IPS-11a (cell line): ENCODE measurements around the gene PLD3.
"Not testable (repeated sequence)": the region's sequence is repeated elsewhere in the genome, so short reads cannot be mapped to it uniquely, and the experiment has no call there.

Source experiments
- H3K4me3 ChIP-seq: one replicate; pipeline ENCODE4 v1.5.1; 2013; ENCODE audit warnings: low read depth, low read length, control low read depth

The PLD3 gene

GRCh38 chr19:40332669-40333068 lies 15.8 kb upstream of the PLD3 start:
- no peak overlapping the region for H3K4me3 ChIP-seq

DNA sequence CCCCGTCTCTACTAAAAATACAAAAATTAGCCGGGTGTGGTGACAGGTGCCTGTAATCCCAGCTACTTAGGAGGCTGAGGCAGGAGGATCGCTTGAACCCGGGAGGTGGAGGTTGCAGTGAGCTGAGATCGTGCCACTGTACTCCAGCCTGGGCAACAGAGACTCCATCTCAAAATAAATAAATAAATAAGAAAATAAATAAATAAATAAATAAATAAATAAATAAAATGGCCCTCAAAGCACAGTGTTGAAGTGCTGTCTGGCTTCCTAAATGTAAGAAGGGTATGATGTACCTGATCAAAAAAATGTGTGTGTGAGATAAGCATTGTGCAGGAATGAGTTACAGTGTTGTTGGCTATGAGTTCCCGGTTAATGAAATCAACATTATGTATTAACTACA lies 15.4 kb upstream of the PLD3 start:
- not testable (repeated sequence) for H3K4me3 ChIP-seq

- H3K4me3 ChIP-seq, result no peak overlapping the region
Observed at GRCh38 chr19:40335101-40335500, 13.4 kb upstream of the PLD3 start.

DNA sequence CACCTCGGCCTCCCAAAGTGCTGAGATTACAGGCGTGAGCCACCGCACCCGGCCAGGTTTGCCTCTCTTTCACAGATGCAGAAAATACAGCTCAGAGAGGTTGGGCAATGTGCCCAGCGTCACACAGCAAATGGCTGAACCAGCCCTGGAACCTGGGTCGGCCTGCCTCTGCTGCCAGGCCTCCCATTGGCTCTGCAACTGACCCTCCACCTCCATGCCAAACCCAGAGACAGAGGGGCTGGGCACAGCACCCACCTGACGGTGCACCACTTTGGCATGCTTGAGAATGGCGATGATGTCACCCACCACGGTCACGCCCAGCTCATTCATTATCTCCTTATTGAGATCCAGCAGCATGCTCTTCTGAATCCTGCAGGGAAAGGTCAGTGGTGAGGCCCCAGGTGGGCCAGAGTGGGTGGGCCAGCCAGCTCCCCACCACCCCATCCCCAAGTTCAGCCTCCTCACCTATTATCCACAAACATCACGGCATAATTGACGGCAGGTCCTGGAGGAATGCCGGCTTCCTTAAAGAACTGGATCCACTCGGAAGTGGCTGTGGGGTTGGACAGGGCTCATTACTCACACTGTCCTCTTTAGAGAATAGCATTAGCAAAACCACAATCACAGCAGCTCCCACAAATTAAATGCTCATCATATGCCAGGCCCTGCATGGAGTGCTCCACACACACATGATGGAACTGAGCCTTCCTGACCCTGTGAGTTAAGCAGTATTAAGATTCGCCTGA lies 12.5 kb upstream of the PLD3 start:
- no peak overlapping the region for H3K4me3 ChIP-seq

- no peak overlapping the region for H3K4me3 ChIP-seq
Observed at GRCh38 chr19:40336601-40336900, 11.9 kb upstream of the PLD3 start.

- H3K4me3 ChIP-seq, result no peak overlapping the region
Observed at GRCh38 chr19:40337107-40337506, 11.4 kb upstream of the PLD3 start.

DNA sequence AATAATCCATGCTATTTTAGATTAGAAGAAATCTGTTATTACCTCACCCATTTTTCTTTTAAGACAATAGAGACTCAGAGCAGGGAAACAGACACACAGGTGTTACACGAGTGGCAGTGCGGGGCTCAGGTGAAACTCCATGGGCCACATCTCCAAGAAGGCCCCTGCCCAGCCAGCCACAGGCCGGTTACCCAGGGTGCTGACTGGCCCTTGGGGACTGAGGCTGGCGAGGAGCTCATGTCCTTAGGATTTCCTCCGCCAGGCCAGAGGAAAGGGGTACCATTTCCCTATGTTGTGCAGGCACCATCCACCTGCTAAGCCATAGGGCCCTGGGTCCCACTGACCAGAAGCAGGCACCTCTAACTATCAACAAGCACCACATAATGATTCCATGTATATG lies 10.9 kb upstream of the PLD3 start:
- no peak overlapping the region for H3K4me3 ChIP-seq

DNA sequence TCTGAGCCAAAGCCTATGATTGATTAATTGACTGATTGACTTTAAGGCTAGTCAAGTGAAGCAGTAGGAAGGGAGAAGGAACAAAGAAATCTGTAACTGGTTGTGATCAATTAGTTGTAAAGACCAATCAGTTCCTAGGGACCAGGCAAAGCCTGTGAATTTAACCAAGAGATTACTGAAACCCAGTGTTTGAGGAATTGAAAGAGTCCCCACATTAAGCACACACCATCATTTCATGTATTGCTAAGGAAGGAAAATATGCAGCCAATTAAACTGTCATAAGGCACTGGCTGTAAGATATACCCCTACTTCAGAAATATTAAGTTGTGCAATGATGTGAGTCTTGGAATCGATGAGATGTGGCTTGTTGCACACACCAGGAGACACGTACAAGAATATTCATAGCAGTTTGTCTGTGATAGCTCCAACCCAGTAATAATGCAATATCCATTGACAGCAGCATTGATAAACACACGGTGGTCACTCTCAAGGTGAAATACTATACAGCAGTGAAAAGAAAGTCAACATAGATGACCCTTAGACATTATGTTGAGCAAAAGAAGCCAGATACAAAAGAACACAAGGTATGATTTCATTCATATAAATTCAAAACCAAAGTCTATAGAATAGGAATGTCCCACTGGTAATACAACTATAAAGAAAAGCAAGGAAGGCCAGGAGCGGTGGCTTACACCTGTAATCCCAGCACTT lies 9.3 kb upstream of the PLD3 start:
- H3K4me3 ChIP-seq, result no peak overlapping the region

- no peak overlapping the region for H3K4me3 ChIP-seq
Observed at GRCh38 chr19:40341601-40342482, 6.7 kb upstream of the PLD3 start.

DNA sequence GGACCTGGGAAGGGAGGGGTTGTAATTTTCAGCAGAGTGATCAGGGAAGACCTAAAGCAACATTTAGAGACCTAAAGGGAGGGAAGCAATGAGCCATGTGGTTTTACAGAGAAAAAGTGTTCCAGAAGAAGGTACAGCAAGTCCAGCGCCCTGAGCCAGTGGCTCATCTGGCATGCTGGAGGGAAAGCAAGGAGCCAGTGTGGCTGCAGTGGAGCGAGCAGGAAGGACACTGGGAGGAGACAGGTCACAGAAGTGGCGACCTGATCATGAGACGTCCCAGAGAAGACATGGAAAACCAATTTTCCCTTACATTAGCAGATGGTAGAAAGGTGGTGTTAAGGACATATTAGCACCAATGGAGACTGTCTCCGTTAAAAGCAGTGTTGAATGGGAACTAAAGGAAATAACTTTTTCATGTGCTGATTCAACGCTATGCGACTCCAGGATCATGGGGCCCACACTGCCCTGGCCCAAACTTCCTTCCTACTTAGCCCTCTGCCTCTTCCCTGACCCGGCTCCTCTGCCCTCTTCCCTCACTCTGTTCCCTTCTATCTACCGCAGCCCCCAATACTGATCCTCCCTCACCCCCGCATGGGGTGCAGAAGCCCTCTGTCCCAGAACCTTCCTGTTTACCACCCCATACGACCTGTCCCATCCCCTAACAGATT lies 5.7 kb upstream of the PLD3 start:
- H3K4me3 ChIP-seq, result no peak overlapping the region

DNA sequence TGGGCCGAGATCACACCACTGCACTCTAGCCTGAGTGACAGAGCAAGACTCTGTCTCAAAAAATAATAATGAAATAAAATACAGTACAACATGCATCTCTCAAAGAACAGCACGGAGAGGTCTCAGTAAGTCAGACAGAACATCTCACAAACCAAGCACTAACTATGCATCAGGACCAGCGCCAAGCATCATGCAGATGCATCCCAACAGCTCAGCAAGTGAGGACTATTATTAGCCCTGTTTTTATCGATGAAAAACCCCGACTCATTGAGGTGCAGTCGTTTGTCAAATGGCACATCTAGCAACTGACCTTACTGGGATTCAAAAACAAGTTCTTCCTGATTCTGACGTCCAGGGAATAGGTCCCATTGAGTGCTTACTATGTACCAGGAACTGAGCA lies 4.1 kb upstream of the PLD3 start:
- no peak overlapping the region for H3K4me3 ChIP-seq

- peak overlapping the region; percentile 94 for H3K4me3 ChIP-seq
Observed at GRCh38 chr19:40348961-40349507, 539 bp downstream of the PLD3 start.

- H3K4me3 ChIP-seq, result no peak overlapping the region
Observed at GRCh38 chr19:40355975-40356680, 7.6 kb downstream of the PLD3 start.

DNA sequence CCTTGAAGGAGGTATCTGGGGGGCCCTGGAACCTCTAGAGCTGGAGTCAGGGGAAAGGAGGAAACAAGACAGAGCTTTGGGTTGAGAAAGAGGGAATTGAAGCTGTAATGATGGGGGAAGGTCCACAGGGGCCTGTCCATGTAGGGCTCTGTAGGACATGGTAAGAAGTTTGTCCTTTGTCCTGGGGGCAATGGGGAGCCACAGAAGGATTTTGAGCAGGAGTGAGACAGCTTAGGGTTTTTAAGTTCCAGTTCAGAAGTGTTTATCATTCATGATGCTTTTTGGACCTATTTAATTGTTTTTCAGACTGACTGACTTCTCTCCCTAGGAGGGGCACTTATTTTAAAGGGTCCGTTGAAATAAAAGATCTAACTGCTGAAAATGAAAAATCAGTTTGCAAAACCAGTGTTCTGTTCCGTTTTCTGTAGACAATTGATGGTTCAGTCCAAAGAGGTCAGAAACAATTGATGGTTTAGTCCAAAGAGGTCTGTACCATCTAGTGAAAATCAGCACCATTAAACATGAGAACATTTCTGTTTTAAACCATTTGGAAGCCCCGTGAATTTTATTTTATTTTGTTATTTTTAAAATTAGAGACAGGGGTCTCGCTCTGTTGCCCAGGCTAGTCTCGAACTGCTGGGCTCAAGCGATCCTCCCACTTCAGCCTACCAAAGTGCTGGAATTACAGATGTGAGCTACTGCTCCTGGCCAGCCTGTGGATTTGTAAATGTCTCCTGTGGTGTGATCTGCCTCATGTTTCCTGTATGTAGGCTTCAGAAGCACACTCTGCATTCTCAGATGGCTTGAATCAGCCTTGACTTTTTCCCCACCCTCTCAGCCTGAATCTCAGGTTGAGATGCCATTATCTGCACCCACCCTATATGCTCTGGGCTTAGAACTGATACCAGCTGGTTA lies 8.4 kb downstream of the PLD3 start:
- no peak overlapping the region for H3K4me3 ChIP-seq

DNA sequence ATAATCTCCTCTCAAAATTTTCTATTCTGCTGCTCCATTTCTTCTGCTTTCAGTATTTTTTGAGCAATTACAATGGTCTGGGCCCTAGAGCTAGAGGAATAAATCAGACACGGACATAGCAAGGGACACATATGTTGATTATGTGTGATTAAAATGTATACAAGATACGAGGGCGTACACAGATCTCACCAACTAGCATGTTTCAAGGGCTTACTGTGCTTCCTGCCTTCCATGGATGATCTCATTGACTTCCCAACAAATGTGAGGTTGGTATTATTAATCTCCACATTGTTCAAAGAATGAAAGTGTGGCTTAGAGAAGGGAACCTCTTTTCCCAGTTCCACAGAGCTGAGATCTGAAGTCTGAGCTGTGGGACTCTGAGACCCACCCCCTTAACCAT lies 9.1 kb downstream of the PLD3 start:
- no peak overlapping the region for H3K4me3 ChIP-seq

GRCh38 chr19:40358773-40359172 lies 10.3 kb downstream of the PLD3 start:
- no peak overlapping the region for H3K4me3 ChIP-seq

GRCh38 chr19:40360020-40360707 lies 11.7 kb downstream of the PLD3 start:
- no peak overlapping the region for H3K4me3 ChIP-seq

DNA sequence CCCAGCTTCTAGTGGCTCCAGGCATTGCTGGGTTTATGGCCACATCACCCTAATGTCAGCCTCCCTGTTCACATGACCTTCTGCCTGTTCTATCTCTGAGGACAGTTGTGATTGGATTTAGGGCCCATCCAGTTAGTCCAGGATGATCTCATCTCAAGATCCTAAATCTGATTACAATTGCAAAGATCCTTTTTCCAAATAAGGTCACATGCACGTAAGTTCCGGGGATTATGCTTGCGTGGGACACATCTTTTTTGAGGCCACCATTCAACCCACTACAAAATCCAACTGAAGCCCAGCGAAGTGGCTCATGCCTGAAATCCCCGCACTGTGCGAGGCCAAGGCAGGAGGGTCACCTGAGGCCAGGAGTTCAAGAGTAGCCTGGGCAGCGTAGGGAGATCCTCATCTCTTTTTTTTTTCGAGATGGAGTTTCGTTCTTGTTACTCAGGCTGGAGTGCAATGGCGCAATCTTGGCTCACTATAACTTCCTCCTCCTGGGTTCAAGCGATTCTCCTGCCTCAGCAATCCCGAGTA lies 12.3 kb downstream of the PLD3 start:
- no peak overlapping the region for H3K4me3 ChIP-seq

GRCh38 chr19:40362160-40362559 lies 13.7 kb downstream of the PLD3 start:
- H3K4me3 ChIP-seq, result no peak overlapping the region
